HCT116 (cell line): Measurements from ENCODE around the gene SMYD3. TPM values are rescaled to one million over a fixed set of nuclear protein-coding genes. Genes with fewer than 3 reads are reported as not detected.

ENCODE experiments used
- ATAC-seq: fragments of 200-7000 bp; cut with Tn5 transposase; 2 replicates; pipeline ENCODE4 v1.9.1; 2020; ENCODE audit warnings: mild to moderate bottlenecking, moderate library complexity
- BruUV-seq: library from RNA; stranded (reverse); fragments of 400-500 nt; replicated peaks from 2 replicates; lab custom pipeline; 2021; lab: Mats Ljungman, UMichigan
- CTCF ChIA-PET: fragments of 300-600 bp; sonication (Branson Sonifier 250); formaldehyde crosslinking; loops from one replicate; lab custom pipeline; 2021; ENCODE audit warnings: antibody characterized with exemption; lab: Charles Lee
- POLR2A ChIA-PET: fragments of 300-600, 350-600 bp; sonication (Branson Sonifier 250); formaldehyde crosslinking; loops from one replicate; lab custom pipeline; 2021; ENCODE audit warnings: antibody characterized with exemption; lab: Charles Lee
- RAD21 ChIA-PET, 2 experiments: fragments of 300-600 bp; sonication (Branson Sonifier 250); formaldehyde crosslinking; loops; one replicate each; lab custom pipeline; 2023; ENCODE audit warnings: low total read pairs in 2 of 2; ENCODE audit not compliant: uncharacterized antibody in 2 of 2, unreplicated experiment in 2 of 2, low non-redundant PET in 1 of 2; lab: Charles Lee
- DNase-seq: peaks from one replicate; pipeline ENCODE4 v3.0.0-alpha.2; 2010; ENCODE audit warnings: low read depth, low spot score
- H2AFZ ChIP-seq: fragments of 200-600 bp; shearing (Covaris generic), sonication (generic); 2 replicates; pipeline ENCODE4 v1.6.1; 2017; ENCODE audit warnings: low read depth, mixed run types, mixed read lengths, antibody characterized with exemption, low read length; ENCODE audit not compliant: poor library complexity, severe bottlenecking
- H3K27ac ChIP-seq: 2 replicates; pipeline ENCODE4 v1.5.1; 2012; ENCODE audit warnings: low read depth, low read length
- H3K27me3 ChIP-seq: fragments of 200-600 bp; sonication (generic); 2 replicates; pipeline ENCODE4 v1.6.1; 2016; ENCODE audit warnings: mixed run types, low read length, mixed read lengths; ENCODE audit not compliant: insufficient read depth
- H3K36me3 ChIP-seq, 2 experiments: fragments of 200-500 bp in 1 of 2; fragments of 200-600 bp in 1 of 2; sonication (Bioruptor generic) in 1 of 2; sonication (generic) in 1 of 2; 2 replicates each; pipeline versions ENCODE4 v1.5.1 to v1.6.1; 2014 to 2016; ENCODE audit warnings: low read length in 2 of 2, inconsistent platforms in 1 of 2, mixed read lengths in 1 of 2, mixed run types in 1 of 2; ENCODE audit not compliant: insufficient read depth in 2 of 2, control insufficient read depth in 1 of 2
- H3K4me1 ChIP-seq, 2 experiments: fragments of 200-600 bp in 1 of 2; sonication (generic) in 1 of 2; 2 replicates each; pipeline versions ENCODE4 v1.5.1 to v1.6.1; 2012 to 2017; ENCODE audit warnings: low read length in 2 of 2, inconsistent platforms in 1 of 2, mild to moderate bottlenecking in 1 of 2, mixed read lengths in 1 of 2, mixed run types in 1 of 2, moderate library complexity in 1 of 2; ENCODE audit not compliant: insufficient read depth in 2 of 2, control insufficient read depth in 1 of 2
- H3K4me2 ChIP-seq: fragments of 200-600 bp; sonication (generic); 2 replicates; pipeline ENCODE4 v1.6.1; 2017; ENCODE audit warnings: mixed run types, low read length, mixed read lengths
- H3K4me3 ChIP-seq, 2 experiments: fragments of 200-600 bp in 1 of 2; sonication (generic) in 1 of 2; replicated peaks in 1 of 2; 2 replicates each; pipeline ENCODE4 v1.5.1; 2011 to 2016; ENCODE audit warnings: low read length in 2 of 2, control low read depth in 1 of 2, low read depth in 1 of 2, mild to moderate bottlenecking in 1 of 2, mixed read lengths in 1 of 2, mixed run types in 1 of 2
- H3K79me2 ChIP-seq: fragments of 200-600 bp; sonication (generic); 2 replicates; pipeline ENCODE4 v1.6.1; 2017; ENCODE audit warnings: mild to moderate bottlenecking, mixed run types, low read length, moderate library complexity, mixed read lengths; ENCODE audit not compliant: insufficient read depth
- H3K9ac ChIP-seq: fragments of 200-600 bp; sonication (generic); 2 replicates; pipeline ENCODE4 v1.6.1; 2016; ENCODE audit warnings: low read length, mixed read lengths
- H3K9me2 ChIP-seq: fragments of 200-600 bp; sonication (generic), shearing (Covaris generic); 2 replicates; pipeline ENCODE4 v1.6.1; 2017; ENCODE audit warnings: mixed run types, mild to moderate bottlenecking, moderate library complexity; ENCODE audit not compliant: insufficient read depth
- H3K9me3 ChIP-seq, 2 experiments: fragments of 200-500 bp in 1 of 2; fragments of 200-600 bp in 1 of 2; sonication (Bioruptor generic) in 1 of 2; sonication (generic) in 1 of 2; 2 replicates each; pipeline ENCODE4 v1.6.1; 2014 to 2017; ENCODE audit warnings: low read length in 2 of 2, mixed read lengths in 2 of 2, inconsistent platforms in 1 of 2, low read depth in 1 of 2, mild to moderate bottlenecking in 1 of 2, mixed run types in 1 of 2, moderate library complexity in 1 of 2; ENCODE audit not compliant: control insufficient read depth in 1 of 2, insufficient read depth in 1 of 2
- H4K20me1 ChIP-seq: fragments of 200-600 bp; sonication (generic), shearing (Covaris generic); 2 replicates; pipeline ENCODE4 v1.6.1; 2017; ENCODE audit warnings: mixed run types, mild to moderate bottlenecking, moderate library complexity; ENCODE audit not compliant: insufficient read depth
- CBX3 ChIP-seq: IDR thresholded peaks from 2 replicates; pipeline ENCODE4 v1.6.1; 2012; ENCODE audit warnings: low read depth
- CEBPB ChIP-seq: IDR thresholded peaks from 2 replicates; pipeline ENCODE4 v1.6.1; 2012; ENCODE audit warnings: low read depth
- CTCF ChIP-seq, 3 experiments: fragments of 200-600 bp in 1 of 3; sonication (generic) in 1 of 3; IDR thresholded peaks in 2 of 3; conservative IDR thresholded peaks in 1 of 3; 2 replicates each; pipeline ENCODE4 v1.5.1; 2012 to 2017; ENCODE audit warnings: low read depth in 2 of 3, low read length in 2 of 3, antibody characterized with exemption in 1 of 3, borderline replicate concordance in 1 of 3, control low read depth in 1 of 3, mild to moderate bottlenecking in 1 of 3, mixed read lengths in 1 of 3, mixed run types in 1 of 3, moderate library complexity in 1 of 3; ENCODE audit not compliant: insufficient read depth in 1 of 3
- EGR1 ChIP-seq: IDR thresholded peaks from 2 replicates; pipeline ENCODE4 v1.6.1; 2012; ENCODE audit warnings: low read depth
- ELF1 ChIP-seq: IDR thresholded peaks from 2 replicates; pipeline ENCODE4 v1.6.1; 2012; ENCODE audit warnings: low read depth, borderline replicate concordance
- EZH2 ChIP-seq: fragments of 200-600 bp; sonication (generic); IDR thresholded peaks from 2 replicates; pipeline ENCODE4 v1.6.1; 2017; ENCODE audit warnings: antibody characterized with exemption, mixed run types
- EZH2phosphoT487 ChIP-seq: fragments of 200-600 bp; IDR thresholded peaks from 2 replicates; pipeline ENCODE4 v1.6.1; 2018; ENCODE audit warnings: antibody characterized with exemption, borderline replicate concordance
- FOSL1 ChIP-seq: IDR thresholded peaks from 2 replicates; pipeline ENCODE4 v1.6.1; 2012; ENCODE audit warnings: low read depth
- JUND ChIP-seq: IDR thresholded peaks from 2 replicates; pipeline ENCODE4 v1.6.1; 2012
- MAX ChIP-seq: IDR thresholded peaks from 2 replicates; pipeline ENCODE4 v1.6.1; 2012
- POLR2A ChIP-seq: IDR thresholded peaks from 2 replicates; pipeline ENCODE4 v1.7.0; 2011; ENCODE audit warnings: borderline replicate concordance; ENCODE audit not compliant: insufficient read depth, insufficient read length; ENCODE audit errors: extremely low read depth
- RAD21 ChIP-seq: IDR thresholded peaks from 2 replicates; pipeline ENCODE4 v1.6.1; 2012; ENCODE audit warnings: low read depth, mild to moderate bottlenecking
- YY1 ChIP-seq: IDR thresholded peaks from 2 replicates; pipeline ENCODE4 v1.6.1; 2011; ENCODE audit warnings: low read length, low read depth, moderate library complexity, mild to moderate bottlenecking; ENCODE audit not compliant: insufficient replicate concordance; ENCODE audit errors: extremely low read depth
- ZBTB33 ChIP-seq: IDR thresholded peaks from 2 replicates; pipeline ENCODE4 v1.6.1; 2011; ENCODE audit warnings: mild to moderate bottlenecking, low read length, moderate library complexity; ENCODE audit not compliant: insufficient replicate concordance; ENCODE audit errors: extremely low read depth
- ZNF274 ChIP-seq: fragments of 200-500 bp; sonication (Bioruptor generic); IDR thresholded peaks from 2 replicates; pipeline ENCODE4 v1.6.1; 2014; ENCODE audit warnings: mild to moderate bottlenecking, low read depth, low read length, inconsistent platforms
- intact Hi-C: fragments of 100-400 bp; cut with micrococcal nuclease; formaldehyde crosslinking; loops from 2 replicates; pipeline ENCODE4 v1.10.0; 2022
- total RNA-seq: library from RNA; stranded (reverse); gene quantifications from one replicate; pipeline ENCODE4 v1.2.1, GENCODE V29; 2021; ENCODE audit not compliant: unreplicated experiment

The SMYD3 gene
- total RNA-seq, 1 experiment from 2014 or later, result 33.6 TPM

- intact Hi-C loops, result no loop called here
- DNase-seq (no peak), ATAC-seq (no peak)
- Histone ChIP-seq H3K9ac (no peak overlapping the region), H4K20me1 (no peaks in the 10 kb centered on the region), H3K27me3 (no peaks in the 10 kb centered on the region), H3K9me2 (no peaks in the 10 kb centered on the region), H3K36me3 (no peaks in the 10 kb centered on the region), H3K9me3 (no peaks in the 10 kb centered on the region), H2AFZ (no peak overlapping the region), H3K4me1 (peaks cover 0 to 3% of the 10 kb centered on the region in 2 experiments; a peak in 1 of 4 replicates), H3K27ac (no peak overlapping the region), H3K4me3 (no peak overlapping the region), H3K4me2 (no peak overlapping the region), H3K79me2 (no peaks in the 10 kb centered on the region)
- BruUV-seq, result no TSS peak
- CTCF ChIA-PET, result no interaction called here
- RAD21 ChIA-PET, result no interaction called here
- TF ChIP-seq EZH2 (no peak), MAX (no peak), FOSL1 (no peak), YY1 (no peak), EZH2phosphoT487 (no peak), POLR2A (no peak), CBX3 (no peak), EGR1 (no peak), JUND (no peak)
- POLR2A ChIA-PET, result no interaction called here
Measured at GRCh38 chr1:246210756-246211155, 296.3 kb downstream of the SMYD3 start.

GRCh38 chr1:246208105-246208504, 299.0 kb downstream of the SMYD3 start:
- H2AFZ ChIP-seq, result no peak overlapping the region
- H3K9ac ChIP-seq, result no peak overlapping the region
- RAD21 ChIA-PET, result no interaction called here
- no peaks in the 10 kb centered on the region for H3K36me3 ChIP-seq
- POLR2A ChIA-PET, result no interaction called here
- no peaks in the 10 kb centered on the region for H3K9me3 ChIP-seq
- H3K79me2 ChIP-seq, result no peaks in the 10 kb centered on the region
- no peak for ATAC-seq
- no peaks in the 10 kb centered on the region for H3K9me2 ChIP-seq
- no peak overlapping the region for H3K4me3 ChIP-seq
- CTCF ChIA-PET, result no interaction called here
- H3K27ac ChIP-seq, result no peak overlapping the region
- intact Hi-C loops, result no loop called here
- BruUV-seq, result no TSS peak
- H3K4me1 ChIP-seq, result no peaks in the 10 kb centered on the region
- H3K27me3 ChIP-seq, result no peaks in the 10 kb centered on the region
- DNase-seq, result no peak
- no peaks in the 10 kb centered on the region for H4K20me1 ChIP-seq
- no peak overlapping the region for H3K4me2 ChIP-seq
- TF ChIP-seq ZBTB33 (no peak), POLR2A (no peak), CTCF (IDR thresholded peaks at IDR 0.05 in 2 of 3, conservative IDR thresholded peaks at IDR 0.05 in 1 of 3; ENCODE audit: borderline replicate concordance in 1 of 3, insufficient read depth in 1 of 3, low read depth in 2 of 3, low read length in 2 of 3) (no peak), EGR1 (no peak), ZNF274 (no peak), ELF1 (no peak), RAD21 (no peak), MAX (no peak), CEBPB (no peak)
